HG03378 (cell line): ENCODE measurements around the gene BHLHE41.

ENCODE experiments used
- ATAC-seq: cut with Tn5 transposase; IDR thresholded peaks from one replicate; pipeline ENCODE4 v1.9.1; 2021; ENCODE audit warnings: mild to moderate bottlenecking, moderate library complexity; ENCODE audit not compliant: unreplicated experiment

BHLHE41 gene

GRCh38 chr12:26086936-26087335 lies 37.9 kb downstream of the BHLHE41 start:
- no peak for ATAC-seq

- ATAC-seq: no peak
These were observed 43.9 kb downstream of the BHLHE41 start for GRCh38 chr12:26080911-26081310.

GRCh38 chr12:26077915-26078702 lies 46.7 kb downstream of the BHLHE41 start:
- no peak for ATAC-seq
